Stimulated activated CD8-positive, alpha-beta memory T cell treated with anti-CD3 and anti-CD28 coated beads, Interleukin-4, amount 100 ng/mL, for 24 hours (primary cell): Measurements from ENCODE around the gene MAPK1.
"Not testable (repeated sequence)": the region's sequence is repeated elsewhere in the genome, so short reads cannot be mapped to it uniquely, and the experiment has no call there.

Experiments
- DNase-seq: peaks from one replicate; pipeline ENCODE4 v3.0.0-alpha.2; 2020; ENCODE audit warnings: low read depth

MAPK1 gene

DNA sequence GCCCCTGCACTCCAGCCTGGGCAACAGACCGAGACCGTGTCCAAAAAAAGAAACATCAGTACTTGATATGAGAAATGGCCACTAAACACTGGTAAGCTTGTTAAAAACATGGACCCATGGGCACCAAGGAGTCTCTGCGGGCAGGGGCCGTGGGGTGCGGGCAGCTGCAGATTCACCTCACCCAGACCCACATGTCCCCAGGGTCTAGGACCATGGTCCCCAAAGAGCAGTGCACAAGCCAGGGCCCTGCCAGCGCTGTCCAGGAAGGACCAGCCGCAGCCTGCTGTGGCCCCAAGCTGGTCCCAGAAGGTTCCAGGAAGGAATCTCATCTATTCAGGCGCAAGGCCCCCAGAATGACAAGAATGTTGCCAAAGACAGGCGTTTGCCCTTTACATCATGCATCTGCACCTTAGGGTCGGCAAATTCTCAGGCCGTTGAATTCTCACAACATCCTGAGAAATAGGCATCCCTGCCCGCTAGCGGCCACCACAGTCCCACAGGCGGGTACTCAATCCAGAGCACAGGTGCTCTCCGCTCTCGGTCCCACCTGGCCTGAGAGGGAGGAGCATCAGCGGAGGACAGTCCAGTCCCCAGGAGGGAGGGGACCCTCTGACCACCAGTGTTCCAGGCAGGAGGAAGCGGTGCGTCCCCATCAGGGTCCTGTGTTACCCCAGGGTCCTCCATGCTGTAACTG is 141.3 kb downstream of the MAPK1 start:
- no peak for DNase-seq

DNA sequence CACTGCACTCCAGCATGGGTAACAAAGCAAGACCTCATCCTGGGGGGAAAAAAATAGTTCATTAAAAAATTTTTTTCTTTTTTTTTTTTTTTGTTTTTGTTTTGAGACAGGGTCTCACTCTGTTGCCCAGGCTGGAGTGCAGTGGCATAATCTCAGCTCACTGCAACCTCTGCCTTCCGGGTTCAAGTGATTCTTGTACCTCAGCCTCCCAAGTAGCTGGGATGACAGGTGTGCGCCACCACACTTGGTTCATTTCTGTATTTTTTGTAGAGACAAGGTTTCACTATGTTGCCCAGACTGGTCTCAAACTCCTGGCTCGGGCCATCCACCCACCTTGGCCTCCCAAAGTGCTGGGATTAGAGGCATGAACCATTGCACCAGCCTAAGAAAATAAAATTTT is 142.9 kb downstream of the MAPK1 start:
- not testable (repeated sequence) for DNase-seq

DNA sequence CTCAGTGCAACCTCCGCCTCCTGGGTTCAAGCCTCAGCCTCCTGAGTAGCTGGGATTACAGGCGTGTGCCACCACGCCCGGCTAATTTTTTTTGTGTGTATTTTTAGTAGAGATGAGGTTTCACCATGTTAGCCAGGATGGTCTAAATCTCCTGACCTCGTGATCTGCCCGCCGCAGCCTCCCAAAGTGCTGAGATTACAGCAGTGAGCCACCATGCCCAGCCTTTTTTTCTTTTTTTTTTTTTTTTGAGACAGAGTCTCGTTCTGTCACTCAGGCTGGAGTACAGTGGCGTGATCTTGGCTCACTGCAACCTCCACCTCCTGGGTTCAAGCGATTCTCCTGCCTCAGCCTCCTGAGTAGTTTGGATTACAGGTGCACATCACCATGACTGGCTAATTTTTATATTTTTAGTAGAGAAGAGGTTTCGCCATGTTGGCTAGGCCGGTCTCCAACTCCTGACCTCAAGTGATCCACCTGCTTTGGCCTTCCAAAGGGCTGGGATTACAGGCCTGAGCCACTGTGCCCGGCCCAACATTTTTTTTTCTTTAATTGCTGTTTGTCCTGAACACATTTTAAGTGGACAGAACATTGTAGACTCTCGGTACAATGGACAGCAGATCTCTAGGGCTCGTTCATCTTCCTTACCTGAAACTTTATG is 146.1 kb downstream of the MAPK1 start:
- not testable (repeated sequence) for DNase-seq

DNA sequence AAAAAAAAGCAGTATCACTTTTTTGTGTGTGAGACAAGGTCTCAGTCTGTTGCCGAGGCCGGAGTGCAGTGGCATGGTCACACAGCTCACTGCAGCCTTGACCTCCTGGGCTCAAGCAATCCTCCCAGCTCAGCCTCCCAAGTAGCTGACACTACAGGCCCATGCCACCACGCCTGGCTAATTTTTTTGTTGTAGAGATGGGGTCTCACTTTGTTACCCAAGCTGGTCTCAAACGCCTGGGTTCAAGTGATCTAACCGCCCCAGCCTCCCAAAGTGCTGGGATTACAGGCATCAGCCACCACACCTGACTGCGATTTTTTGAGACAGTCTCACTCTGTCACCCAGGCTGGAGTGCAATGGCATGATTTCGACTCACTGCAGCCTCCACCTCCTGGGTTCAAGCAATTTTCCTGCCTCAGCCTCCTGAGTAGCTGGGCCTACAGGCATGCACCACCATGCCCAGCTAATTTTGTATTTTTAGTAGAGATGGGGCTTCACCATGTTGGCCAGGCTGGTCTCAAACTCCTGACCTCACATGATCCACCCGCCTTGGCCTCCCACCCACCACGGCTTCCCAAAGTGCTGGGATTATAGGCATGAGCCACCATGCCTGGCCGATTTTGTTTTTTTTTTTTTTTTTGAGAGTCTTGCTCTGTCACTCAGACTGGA is 147.1 kb downstream of the MAPK1 start:
- not testable (repeated sequence) for DNase-seq

DNA sequence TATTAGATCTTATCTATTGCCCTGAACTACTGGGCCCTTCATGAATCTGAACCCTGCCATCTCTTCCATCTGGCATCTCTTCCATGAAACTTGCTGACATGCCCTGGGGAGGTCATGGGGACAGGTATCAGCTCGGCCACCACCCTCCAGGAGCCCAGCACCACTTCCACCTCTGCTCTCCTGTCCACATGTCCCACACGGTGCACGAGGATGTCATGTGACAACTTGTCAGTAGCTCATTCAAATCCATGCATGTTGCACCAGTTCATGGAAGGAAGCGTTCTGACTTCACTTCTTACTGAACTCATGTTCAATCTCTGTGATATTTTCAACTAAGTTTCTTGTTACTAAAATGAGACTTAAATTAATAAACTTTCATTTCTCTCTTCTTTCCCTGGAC is 148.4 kb downstream of the MAPK1 start:
- DNase-seq = no peak

DNA sequence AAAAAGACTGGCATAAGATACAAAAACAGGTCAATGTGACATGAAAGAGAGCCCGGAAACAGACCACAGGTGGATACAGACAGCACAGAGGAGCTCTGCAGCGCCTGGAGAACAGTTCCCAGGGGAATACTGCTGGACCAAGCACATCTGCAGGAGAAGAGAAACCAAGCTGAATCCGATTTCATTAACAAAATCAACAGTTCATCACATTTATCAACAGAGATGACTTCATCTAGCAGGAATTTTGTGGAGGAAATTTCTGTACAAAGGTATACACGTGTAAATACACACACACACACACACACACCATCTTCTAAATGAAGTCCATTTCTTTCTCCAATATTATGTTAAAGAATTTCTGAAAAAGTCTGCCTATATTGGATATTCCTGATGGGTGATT is 148.9 kb downstream of the MAPK1 start:
- DNase-seq = no peak

DNA sequence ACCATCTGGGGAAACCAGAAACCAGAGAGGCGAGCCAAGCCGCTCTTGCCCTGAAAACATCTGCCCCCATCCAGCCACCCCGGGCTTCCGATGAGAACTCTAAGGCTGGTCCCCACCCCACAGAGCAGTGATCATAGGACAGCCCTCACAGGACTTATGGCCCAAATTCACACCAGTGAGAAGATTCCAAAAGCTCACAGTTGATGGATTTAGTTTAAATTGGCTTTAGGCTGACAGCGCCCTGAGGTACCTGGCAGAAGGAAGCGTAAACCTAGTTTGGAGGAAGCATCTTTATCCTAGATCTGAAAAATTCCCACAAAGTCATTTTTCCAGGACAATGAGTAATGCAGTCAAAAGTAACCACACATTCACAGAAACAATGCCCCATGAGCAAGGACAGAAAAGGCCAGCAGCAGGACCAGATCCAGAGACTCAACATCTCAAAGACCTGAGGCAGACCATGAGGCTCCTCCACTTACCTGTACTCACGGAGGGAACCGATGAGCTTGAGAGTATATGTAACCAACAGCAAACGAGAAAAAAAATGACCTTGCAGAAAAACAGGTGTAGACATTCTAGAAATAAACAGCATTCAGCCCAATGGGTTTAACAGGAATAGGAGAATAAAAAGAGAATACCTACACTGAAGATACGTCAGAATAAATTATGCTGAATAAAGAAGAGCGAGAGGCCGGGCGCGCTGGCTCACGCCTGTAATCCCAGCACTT is 150.9 kb downstream of the MAPK1 start:
- not testable (repeated sequence) for DNase-seq

DNA sequence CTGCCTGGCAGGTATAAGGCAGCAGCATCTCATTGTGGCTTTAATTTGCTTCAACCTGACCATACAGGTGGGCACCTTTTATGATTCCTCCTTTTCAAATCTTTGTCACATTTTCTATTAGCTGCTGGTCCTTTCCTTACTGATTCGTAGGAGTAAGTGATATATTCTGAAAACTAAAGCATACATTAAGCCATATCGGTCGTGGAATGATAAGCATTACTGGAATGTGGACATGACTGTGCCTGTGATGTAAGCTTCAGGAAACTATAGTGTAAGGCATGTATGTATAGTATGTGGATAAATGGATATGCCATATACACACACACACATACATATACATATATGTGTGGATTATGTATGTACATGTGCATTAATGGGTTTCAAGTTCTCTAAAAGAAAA is 152.7 kb downstream of the MAPK1 start:
- DNase-seq = no peak

DNA sequence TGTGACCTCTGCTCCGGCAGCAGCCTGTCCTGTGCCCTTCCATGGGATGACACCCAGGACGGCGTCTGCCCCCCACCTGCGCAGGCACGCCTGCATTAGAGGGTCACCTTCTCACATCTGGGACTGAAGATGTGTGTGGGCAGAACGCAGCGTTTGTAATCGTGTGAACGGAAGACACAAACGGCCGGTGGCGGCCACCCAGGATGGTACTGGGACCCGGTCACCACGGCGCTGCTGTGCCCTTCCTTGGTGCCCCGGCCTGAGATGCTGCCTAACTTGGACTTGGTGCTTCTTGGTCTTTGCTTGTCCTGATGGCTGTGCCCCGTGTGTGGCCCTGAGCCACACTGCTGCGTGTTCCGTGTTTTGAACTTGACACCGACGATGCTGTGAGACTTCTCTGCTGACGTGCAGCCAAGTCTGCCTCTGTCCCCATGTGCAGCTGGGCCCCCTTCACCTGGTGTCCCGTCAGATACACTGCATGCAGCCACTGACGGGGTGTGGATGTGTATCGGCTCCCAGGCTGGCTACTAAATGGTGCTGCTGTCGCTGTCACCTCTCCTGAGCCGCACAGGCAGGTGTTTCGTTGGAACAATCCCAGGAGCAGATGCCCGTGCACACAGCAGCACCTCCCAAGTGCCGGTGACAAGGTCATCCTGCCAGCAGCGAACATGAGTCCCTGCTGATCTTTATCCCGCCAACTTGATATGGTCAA is 153.2 kb downstream of the MAPK1 start:
- no peak for DNase-seq

DNA sequence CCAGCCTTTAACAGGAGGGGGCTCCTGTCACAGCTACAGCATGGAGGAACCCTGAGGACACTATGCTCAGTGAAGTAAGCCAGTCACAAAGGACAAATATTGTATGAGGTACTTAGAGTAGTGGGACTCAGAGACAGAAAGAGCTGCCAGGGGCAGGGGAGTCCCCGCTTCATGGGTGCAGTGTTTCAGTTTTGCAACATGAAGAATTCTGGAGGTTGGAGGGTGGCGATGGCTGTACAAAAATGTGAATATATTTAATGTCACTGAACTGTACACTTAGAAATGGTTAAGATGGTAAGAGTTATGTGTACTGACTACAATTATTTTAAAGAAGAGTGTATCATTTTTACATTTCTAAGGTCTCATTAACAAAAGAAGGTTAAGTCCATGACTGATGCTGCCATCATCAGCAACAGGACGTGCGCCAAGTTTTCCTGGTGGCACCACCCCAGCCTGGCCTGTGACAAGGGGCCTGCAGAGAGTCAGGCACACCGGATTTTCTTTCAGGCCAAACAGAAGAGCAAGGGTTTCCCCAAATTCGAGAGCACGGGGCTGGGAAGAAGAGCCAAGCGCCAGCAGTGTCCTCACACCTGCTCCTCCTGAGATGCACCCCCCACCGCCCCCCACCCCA is 153.9 kb downstream of the MAPK1 start:
- DNase-seq = no peak

DNA sequence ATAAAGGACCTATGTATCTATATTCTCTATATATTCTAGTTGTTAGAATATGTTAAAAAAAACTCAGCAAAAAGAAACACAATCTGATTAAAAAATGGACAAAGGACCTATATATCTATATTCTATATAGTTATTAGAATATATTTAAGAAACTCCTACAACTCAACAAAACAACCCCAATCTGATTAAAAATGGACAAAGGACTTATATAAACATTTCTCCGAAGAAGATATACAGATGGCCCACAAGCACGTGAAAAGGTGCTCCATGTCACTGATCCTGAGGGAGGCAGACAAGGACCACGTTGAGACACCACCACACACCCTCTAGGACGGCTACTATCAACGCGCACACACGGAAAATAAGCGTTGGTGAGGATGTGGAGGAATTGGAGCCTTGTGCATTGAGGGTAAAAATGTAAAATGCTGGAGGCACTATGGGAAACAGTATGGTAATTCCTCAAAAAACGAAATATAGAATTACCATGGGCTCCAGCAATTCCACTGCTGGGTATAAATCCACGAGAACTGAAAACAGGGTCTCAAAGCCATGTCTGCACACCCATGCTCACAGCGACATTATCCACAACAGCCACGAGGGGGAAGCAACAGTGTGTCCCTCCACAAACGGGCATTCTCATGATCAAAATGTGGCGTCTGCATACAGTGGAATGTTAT is 154.6 kb downstream of the MAPK1 start:
- DNase-seq = peak; percentile 35

DNA sequence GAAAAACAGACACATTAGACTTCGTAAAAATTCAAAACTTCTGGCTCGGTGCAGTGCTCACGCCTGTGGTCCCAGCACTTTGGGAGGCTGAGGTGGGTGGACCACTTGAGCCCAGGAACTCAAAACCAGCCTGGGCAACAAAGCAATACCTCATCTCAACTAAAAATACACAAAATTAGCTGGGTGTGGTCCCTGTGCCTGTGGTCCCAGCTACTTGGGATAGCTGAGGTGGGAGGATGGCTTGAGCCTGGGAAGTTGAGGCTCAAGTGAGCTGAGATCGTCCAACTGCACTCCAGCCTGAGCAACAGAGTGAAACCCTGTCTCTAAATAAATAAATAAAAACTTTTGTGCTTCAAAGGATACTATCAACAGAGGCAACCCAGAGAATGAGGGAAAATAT is 155.6 kb downstream of the MAPK1 start:
- no peak for DNase-seq

DNA sequence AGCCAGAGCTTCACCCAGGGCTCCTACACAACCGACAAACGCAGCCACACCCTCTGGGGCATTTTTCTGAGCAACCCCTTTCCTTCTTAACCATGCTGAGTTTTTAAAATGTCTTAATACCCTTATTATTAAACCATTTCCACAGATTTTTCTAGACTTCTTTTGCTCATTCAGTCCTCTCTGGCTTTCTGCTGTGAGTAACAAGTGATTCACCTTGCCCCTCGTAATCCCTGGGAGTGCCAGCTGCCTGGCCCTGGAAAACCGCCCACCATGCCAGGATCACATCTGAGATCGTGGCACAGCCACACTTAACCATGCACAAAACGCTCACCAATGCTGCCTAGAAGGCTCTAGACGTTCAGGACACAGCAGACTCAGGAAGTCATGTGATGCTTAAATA is 157.3 kb downstream of the MAPK1 start:
- DNase-seq = no peak

DNA sequence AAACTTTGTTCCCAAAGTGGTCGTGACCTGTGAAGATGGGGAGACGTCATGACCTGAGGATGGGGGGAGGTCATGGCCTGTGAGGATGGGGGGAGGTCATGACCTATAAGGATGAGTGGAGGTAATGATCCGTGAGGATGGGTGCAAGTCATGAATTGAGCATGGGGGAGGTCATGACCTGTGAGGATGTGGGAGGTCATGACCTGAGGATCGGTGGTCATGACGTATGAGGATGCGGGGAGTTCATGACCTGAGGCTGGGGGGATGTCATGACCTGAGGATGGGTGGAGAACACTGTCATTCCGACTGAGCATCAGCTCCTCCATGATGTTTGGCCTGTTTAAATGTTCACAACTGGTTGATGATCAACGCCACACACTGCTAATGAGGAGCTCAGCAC is 157.8 kb downstream of the MAPK1 start:
- no peak for DNase-seq

DNA sequence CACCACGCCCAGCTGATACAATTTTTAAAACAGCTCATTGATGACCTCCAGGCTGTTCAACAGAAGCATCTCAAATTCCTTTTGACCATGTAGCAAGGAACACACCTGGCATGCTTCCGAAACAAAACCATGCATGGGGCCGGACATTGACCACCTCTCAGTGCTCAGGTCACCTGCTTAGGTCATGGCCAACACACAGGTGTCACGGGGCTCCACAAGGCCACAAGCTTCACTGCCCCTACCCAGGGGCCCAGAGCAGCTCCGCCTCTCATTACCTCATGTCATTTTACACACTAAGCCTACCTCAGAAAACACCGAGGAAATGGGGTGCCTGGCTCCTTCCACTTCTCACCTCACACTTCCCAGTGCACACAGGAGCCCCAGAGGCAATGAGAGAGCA is 158.5 kb downstream of the MAPK1 start:
- DNase-seq = no peak

DNA sequence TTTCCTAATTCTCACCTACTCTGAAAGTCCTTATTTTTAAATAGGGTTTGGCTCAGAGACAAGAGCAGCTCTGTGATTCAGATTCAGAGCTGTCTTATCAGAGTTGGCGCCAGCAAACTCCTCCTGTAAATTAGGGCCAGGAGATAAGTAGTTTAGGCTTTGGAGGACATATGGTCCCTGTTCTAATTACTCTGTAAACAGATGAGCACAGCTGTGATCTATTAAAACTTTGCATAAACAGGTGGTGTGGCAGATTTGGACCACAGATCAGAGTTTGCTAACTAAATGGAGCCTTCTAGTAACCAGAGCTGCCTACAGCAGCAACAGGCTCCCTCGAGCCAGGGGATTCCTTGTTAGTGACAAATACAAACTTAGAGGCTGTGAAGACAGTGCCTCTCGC is 159.8 kb downstream of the MAPK1 start:
- DNase-seq = no peak
